ENCODE measurements around the gene CD1D.

CD1D gene

GRCh38 chr1:158146165-158146564 lies 34.5 kb upstream of the CD1D start:
- Histone ChIP-seq H3K9ac (ENCODE audit: low read length) (no peak overlapping the region), H3K9me3 (ENCODE audit: insufficient read depth, low read length) (no peaks in the 10 kb centered on the region), H3K27ac (ENCODE audit: low read length) (no peak overlapping the region), H3K4me1 (ENCODE audit: low read length) (peaks cover 26% of the 10 kb centered on the region), H3K4me3 (ENCODE audit: low read length) (no peak overlapping the region), H3K79me2 (ENCODE audit: low read length) (no peaks in the 10 kb centered on the region), H3K36me3 (replicated peaks; ENCODE audit: low read depth, low read length) (no peaks in the 10 kb centered on the region), H2AFZ (ENCODE audit: low read depth, low read length) (no peak overlapping the region), H3K4me2 (ENCODE audit: low read length) (no peak overlapping the region), H3K27me3 (ENCODE audit: low read depth, low read length) (0 out of 2 replicates have a peak, but pooled peaks cover 5% of the 10 kb centered on the region), H4K20me1 (ENCODE audit: insufficient read depth, low read length) (no peaks in the 10 kb centered on the region)
- TF ChIP-seq EZH2phosphoT487 (IDR thresholded peaks at IDR 0.05; ENCODE audit: low read depth) (no peak), CTCF (IDR thresholded peaks at IDR 0.05; ENCODE audit: low read depth, low read length) (no peak)

GRCh38 chr1:158146739-158147138 lies 34.0 kb upstream of the CD1D start:
- TF ChIP-seq EZH2phosphoT487 (IDR thresholded peaks at IDR 0.05; ENCODE audit: low read depth) = no peak
- TF ChIP-seq CTCF (IDR thresholded peaks at IDR 0.05; ENCODE audit: low read depth, low read length) = no peak
- Histone ChIP-seq H3K27ac (ENCODE audit: low read length) (no peak overlapping the region), H3K9me3 (ENCODE audit: insufficient read depth, low read length) (no peaks in the 10 kb centered on the region), H3K4me1 (ENCODE audit: low read length) (peaks cover 26% of the 10 kb centered on the region), H2AFZ (ENCODE audit: low read depth, low read length) (no peak overlapping the region), H3K4me3 (ENCODE audit: low read length) (no peak overlapping the region), H3K36me3 (replicated peaks; ENCODE audit: low read depth, low read length) (no peaks in the 10 kb centered on the region), H3K27me3 (ENCODE audit: low read depth, low read length) (peaks cover 8% of the 10 kb centered on the region; the same call in 1 of the 2 replicates), H4K20me1 (ENCODE audit: insufficient read depth, low read length) (no peaks in the 10 kb centered on the region), H3K79me2 (ENCODE audit: low read length) (no peaks in the 10 kb centered on the region), H3K9ac (ENCODE audit: low read length) (no peak overlapping the region), H3K4me2 (ENCODE audit: low read length) (no peak overlapping the region)

- Histone ChIP-seq H4K20me1 (ENCODE audit: insufficient read depth, low read length) (no peaks in the 10 kb centered on the region), H3K36me3 (replicated peaks; ENCODE audit: low read depth, low read length) (no peaks in the 10 kb centered on the region), H3K9ac (ENCODE audit: low read length) (no peak overlapping the region), H3K79me2 (ENCODE audit: low read length) (no peaks in the 10 kb centered on the region), H3K4me2 (ENCODE audit: low read length) (no peak overlapping the region), H3K27ac (ENCODE audit: low read length) (no peak overlapping the region), H3K4me1 (ENCODE audit: low read length) (peaks cover 29% of the 10 kb centered on the region), H2AFZ (ENCODE audit: low read depth, low read length) (no peak overlapping the region), H3K4me3 (ENCODE audit: low read length) (no peak overlapping the region), H3K9me3 (ENCODE audit: insufficient read depth, low read length) (no peaks in the 10 kb centered on the region), H3K27me3 (ENCODE audit: low read depth, low read length) (peaks cover 11% of the 10 kb centered on the region; the same call in 1 of the 2 replicates)
- no peak for TF ChIP-seq CTCF (IDR thresholded peaks at IDR 0.05; ENCODE audit: low read depth, low read length)
- no peak for TF ChIP-seq EZH2phosphoT487 (IDR thresholded peaks at IDR 0.05; ENCODE audit: low read depth)
These were observed 33.3 kb upstream of the CD1D start for GRCh38 chr1:158147401-158147800.

- Histone ChIP-seq H3K79me2 (ENCODE audit: low read length) (no peaks in the 10 kb centered on the region), H3K9ac (ENCODE audit: low read length) (no peak overlapping the region), H3K27ac (ENCODE audit: low read length) (no peak overlapping the region), H2AFZ (ENCODE audit: low read depth, low read length) (no peak overlapping the region), H3K4me2 (ENCODE audit: low read length) (no peak overlapping the region), H3K4me3 (ENCODE audit: low read length) (no peak overlapping the region), H3K27me3 (ENCODE audit: low read depth, low read length) (peaks cover 14% of the 10 kb centered on the region; the same call in 1 of the 2 replicates), H3K36me3 (replicated peaks; ENCODE audit: low read depth, low read length) (no peaks in the 10 kb centered on the region), H3K4me1 (ENCODE audit: low read length) (peaks cover 34% of the 10 kb centered on the region), H3K9me3 (ENCODE audit: insufficient read depth, low read length) (no peaks in the 10 kb centered on the region), H4K20me1 (ENCODE audit: insufficient read depth, low read length) (no peaks in the 10 kb centered on the region)
- TF ChIP-seq EZH2phosphoT487 (IDR thresholded peaks at IDR 0.05; ENCODE audit: low read depth) = no peak
- no peak for TF ChIP-seq CTCF (IDR thresholded peaks at IDR 0.05; ENCODE audit: low read depth, low read length)
These were observed 32.8 kb upstream of the CD1D start for GRCh38 chr1:158147869-158148268.
